C4-2B (cell line): Measurements from ENCODE around the gene SOAT2.
A peak's percentile ranks its signal among the peaks of the same experiment; 100 is the strongest.

Experiments used
- H3K27ac ChIP-seq: fragments of 450-650 bp; 2 replicates; pipeline ENCODE4 v1.5.1; 2017
- CTCF ChIP-seq: fragments of 450-650 bp; conservative IDR thresholded peaks from 2 replicates; pipeline ENCODE4 v1.5.1; 2017; ENCODE audit warnings: mild to moderate bottlenecking
- ZFX ChIP-seq: fragments of 450-650 bp; IDR thresholded peaks from 2 replicates; pipeline ENCODE4 v1.6.1; 2017

Gene SOAT2

GRCh38 chr12:53057816-53058500 is 45.3 kb upstream of the SOAT2 start:
- no peak overlapping the region for H3K27ac ChIP-seq
- no peak for TF ChIP-seq ZFX
- TF ChIP-seq CTCF = no peak

GRCh38 chr12:53058674-53059433 is 44.4 kb upstream of the SOAT2 start:
- H3K27ac ChIP-seq = no peak overlapping the region
- TF ChIP-seq CTCF = no peak
- no peak for TF ChIP-seq ZFX

- TF ChIP-seq CTCF = no peak
- TF ChIP-seq ZFX = no peak
- no peak overlapping the region for H3K27ac ChIP-seq
Measured at GRCh38 chr12:53059434-53060063, 43.7 kb upstream of the SOAT2 start.

GRCh38 chr12:53060064-53060720 is 43.1 kb upstream of the SOAT2 start:
- TF ChIP-seq ZFX (no peak), CTCF (no peak)
- H3K27ac ChIP-seq = no peak overlapping the region

GRCh38 chr12:53060721-53061276 is 42.5 kb upstream of the SOAT2 start:
- H3K27ac ChIP-seq = peak overlapping the region; percentile 36
- no peak for TF ChIP-seq CTCF
- TF ChIP-seq ZFX = no peak

- H3K27ac ChIP-seq = peak overlapping the region; percentile 36
- TF ChIP-seq ZFX = no peak
- TF ChIP-seq CTCF = peak; percentile 67
Measured at GRCh38 chr12:53061404-53062010, 41.8 kb upstream of the SOAT2 start.
